Suprapubic skin (tissue), 4 donors: ENCODE results near the gene LRRFIP1. TPM values are rescaled to one million over a fixed set of nuclear protein-coding genes. Genes with fewer than 3 reads are reported as not detected.

Experiments used
- DNase-seq, 2 donors: peaks; one replicate each; pipeline ENCODE4 v3.0.0-alpha.2; 2019; ENCODE audit warnings: low spot score in 2 of 2
- H3K27ac ChIP-seq: fragments of 200-600 bp; sonication (generic); one replicate; pipeline ENCODE4 v1.5.1; 2019
- H3K27me3 ChIP-seq: fragments of 200-600 bp; sonication (generic); one replicate; pipeline ENCODE4 v1.5.1; 2019
- H3K36me3 ChIP-seq: fragments of 200-600 bp; sonication (generic); one replicate; pipeline ENCODE4 v1.5.1; 2019
- H3K4me1 ChIP-seq: fragments of 200-600 bp; sonication (generic); one replicate; pipeline ENCODE4 v1.5.1; 2019
- H3K4me3 ChIP-seq: fragments of 200-600 bp; sonication (generic); one replicate; pipeline ENCODE4 v1.5.1; 2019; ENCODE audit warnings: mild to moderate bottlenecking
- H3K9me3 ChIP-seq: fragments of 200-600 bp; sonication (generic); one replicate; pipeline ENCODE4 v1.5.1; 2019
- CTCF ChIP-seq, 2 donors: fragments of 200-600 bp in 1 of 2; fragments of 450-650 bp in 1 of 2; sonication (generic) in 1 of 2; IDR thresholded peaks; one replicate each; pipeline ENCODE4 v1.5.1; 2016 to 2019; ENCODE audit warnings: antibody characterized with exemption in 2 of 2, mild to moderate bottlenecking in 1 of 2, moderate library complexity in 1 of 2
- EP300 ChIP-seq: sonication (generic); formaldehyde crosslinking; IDR thresholded peaks from one replicate; pipeline ENCODE4 v1.6.1; 2017; ENCODE audit warnings: antibody characterized with exemption
- POLR2A ChIP-seq, 2 donors: fragments of 450-650 bp; IDR thresholded peaks; one replicate each; pipeline ENCODE4 v1.6.1; 2017; ENCODE audit warnings: antibody characterized with exemption in 2 of 2, mild to moderate bottlenecking in 2 of 2, moderate library complexity in 2 of 2
- POLR2AphosphoS5 ChIP-seq, 3 donors: sonication (generic); formaldehyde crosslinking; IDR thresholded peaks; one replicate each; pipeline ENCODE4 v1.6.1; 2017; ENCODE audit warnings: antibody characterized with exemption in 3 of 3
- WGBS: methylation state at CpG from one replicate; pipeline ENCODE4 v1.1.5; 2018; 5-methylcytosine and 5-hydroxymethylcytosine counted together
- total RNA-seq, 4 donors: library from RNA; depleted of rRNA; stranded (reverse); fragments of >200 nt; gene quantifications; one replicate each; pipeline ENCODE4 v1.1.0, GENCODE V29; 2016

The LRRFIP1 gene
- total RNA-seq, 4 donors from 2014 or later: 100 to 150 (median 109) TPM

- no peak for TF ChIP-seq EP300
- TF ChIP-seq CTCF (IDR thresholded peaks at IDR 0.05): peak; percentile 60 to 88
- peak in 1 of 3 donors; percentile 28 for TF ChIP-seq POLR2AphosphoS5 (IDR thresholded peaks at IDR 0.05)
- TF ChIP-seq POLR2A (IDR thresholded peaks at IDR 0.05): no peak
- peak; percentile 91 to 93 for DNase-seq
- WGBS: 20% methylated on average over 26 of the region's 39 CpGs
- peaks cover 52% of the 10 kb centered on the region for H3K4me1 ChIP-seq
- no peaks in the 10 kb centered on the region for H3K27me3 ChIP-seq
- H3K4me3 ChIP-seq: peak overlapping the region; percentile 44
- H3K9me3 ChIP-seq: no peaks in the 10 kb centered on the region
- H3K27ac ChIP-seq: peak overlapping the region; percentile 78
- H3K36me3 ChIP-seq: no peaks in the 10 kb centered on the region
These were observed 46.0 kb downstream of the LRRFIP1 start for GRCh38 chr2:237673130-237674001.

- TF ChIP-seq CTCF (IDR thresholded peaks at IDR 0.05) (no peak), EP300 (no peak), POLR2A (IDR thresholded peaks at IDR 0.05) (peak in 1 of 2 donors; percentile 43), POLR2AphosphoS5 (IDR thresholded peaks at IDR 0.05) (peak in 2 of 3 donors; percentile 47 to 67)
- Histone ChIP-seq H3K36me3 (no peaks in the 10 kb centered on the region), H3K4me1 (peaks cover 60% of the 10 kb centered on the region), H3K27me3 (no peaks in the 10 kb centered on the region), H3K27ac (peak overlapping the region; percentile 78), H3K9me3 (no peaks in the 10 kb centered on the region), H3K4me3 (peak overlapping the region; percentile 23)
- peak; percentile 91 to 94 for DNase-seq
- WGBS: 9% methylated on average over 16 of the region's 17 CpGs
These were observed 47.4 kb downstream of the LRRFIP1 start for GRCh38 chr2:237674731-237675276.

GRCh38 chr2:237675316-237675715 lies 47.9 kb downstream of the LRRFIP1 start:
- TF ChIP-seq POLR2AphosphoS5 (IDR thresholded peaks at IDR 0.05) (no peak), EP300 (no peak), CTCF (IDR thresholded peaks at IDR 0.05) (no peak), POLR2A (IDR thresholded peaks at IDR 0.05) (no peak)
- no peak for DNase-seq
- H3K4me1 ChIP-seq: peaks cover 60% of the 10 kb centered on the region
- H3K4me3 ChIP-seq: peak overlapping the region; percentile 23
- H3K9me3 ChIP-seq: no peaks in the 10 kb centered on the region
- peak overlapping the region; percentile 78 for H3K27ac ChIP-seq
- no peaks in the 10 kb centered on the region for H3K36me3 ChIP-seq
- H3K27me3 ChIP-seq: no peaks in the 10 kb centered on the region
- 49% methylated on average over 5 of the region's 5 CpGs for WGBS

- Histone ChIP-seq H3K36me3 (no peaks in the 10 kb centered on the region), H3K9me3 (no peaks in the 10 kb centered on the region), H3K4me1 (peaks cover 22% of the 10 kb centered on the region), H3K27me3 (no peaks in the 10 kb centered on the region), H3K27ac (no peak overlapping the region), H3K4me3 (no peak overlapping the region)
- TF ChIP-seq POLR2AphosphoS5 (IDR thresholded peaks at IDR 0.05) (no peak), POLR2A (IDR thresholded peaks at IDR 0.05) (no peak), EP300 (no peak), CTCF (IDR thresholded peaks at IDR 0.05) (no peak)
- WGBS: 91% methylated on average over 8 of the region's 8 CpGs
- no peak for DNase-seq
These were observed 53.5 kb downstream of the LRRFIP1 start for GRCh38 chr2:237680702-237681478.
